ENCODE data around the gene ATP1A2. TPM values are rescaled to one million over a fixed set of nuclear protein-coding genes. Genes with fewer than 3 reads are reported as not detected.

The ATP1A2 gene
- total RNA-seq (19.3 and 40.9 TPM in 2 replicates), polyA plus RNA-seq (11.3 and 14.2 TPM in 2 replicates)

GRCh38 chr1:160115545-160116282, at the start of gene ATP1A2:
Gene ATP1A2, plus strand, starts transcription at chr1:160115759. Its CDS starts 103 bp downstream, at chr1:160115862.
- peak within 1 kb of the TSS; percentile 59 for H3K27ac ChIP-seq
- peak within 1 kb of the TSS; percentile 7 for H3K4me3 ChIP-seq
- H3K4me1 ChIP-seq (ENCODE audit: low read depth), result peaks cover 49% of the 10 kb centered on the region
- no peaks in the 10 kb centered on the region for H3K9me3 ChIP-seq (ENCODE audit: low read depth)
- peak in 1 of 2 donors; percentile 84 for DNase-seq (ENCODE audit: low read depth in 1 of 2, low spot score in 1 of 2)
- no peaks in the 10 kb centered on the region for H3K27me3 ChIP-seq
- H3K36me3 ChIP-seq, result no peaks in the 10 kb centered on the region
- no peak for TF ChIP-seq CTCF (IDR thresholded peaks at IDR 0.05; ENCODE audit: low read depth, low read length)

- TF ChIP-seq CTCF (IDR thresholded peaks at IDR 0.05; ENCODE audit: low read depth, low read length), result no peak
- DNase-seq (ENCODE audit: low read depth in 1 of 2, low spot score in 1 of 2), result no peak
- Histone ChIP-seq H3K27me3 (peaks cover 8% of the 10 kb centered on the region), H3K9me3 (ENCODE audit: low read depth) (no peaks in the 10 kb centered on the region), H3K27ac (no peak overlapping the region), H3K36me3 (no peaks in the 10 kb centered on the region), H3K4me1 (ENCODE audit: low read depth) (peaks cover 8% of the 10 kb centered on the region), H3K4me3 (no peak overlapping the region)
Observed at GRCh38 chr1:160066829-160067745, 48.5 kb upstream of the ATP1A2 start.

GRCh38 chr1:160068225-160068624, 47.3 kb upstream of the ATP1A2 start:
- TF ChIP-seq CTCF (IDR thresholded peaks at IDR 0.05; ENCODE audit: low read depth, low read length), result no peak
- no peak for DNase-seq (ENCODE audit: low read depth in 1 of 2, low spot score in 1 of 2)
- H3K36me3 ChIP-seq, result no peaks in the 10 kb centered on the region
- peaks cover 8% of the 10 kb centered on the region for H3K4me1 ChIP-seq (ENCODE audit: low read depth)
- peaks cover 15% of the 10 kb centered on the region for H3K27me3 ChIP-seq
- no peaks in the 10 kb centered on the region for H3K9me3 ChIP-seq (ENCODE audit: low read depth)
- H3K27ac ChIP-seq, result no peak overlapping the region
- no peak overlapping the region for H3K4me3 ChIP-seq

- Histone ChIP-seq H3K4me1 (ENCODE audit: low read depth) (peaks cover 8% of the 10 kb centered on the region), H3K4me3 (peak within 1 kb of the TSS; percentile 54), H3K9me3 (ENCODE audit: low read depth) (no peaks in the 10 kb centered on the region), H3K27me3 (peaks cover 18% of the 10 kb centered on the region), H3K36me3 (no peaks in the 10 kb centered on the region), H3K27ac (no peak within 1 kb of the TSS)
- DNase-seq (ENCODE audit: low read depth in 1 of 2, low spot score in 1 of 2), result no peak
- TF ChIP-seq CTCF (IDR thresholded peaks at IDR 0.05; ENCODE audit: low read depth, low read length), result no peak
Observed at GRCh38 chr1:160069460-160070231, 45.9 kb upstream of the ATP1A2 start, which contains the start of gene KCNJ10. Gene KCNJ10, minus strand, starts transcription at chr1:160070160. Its CDS starts 27,628 bp downstream, at chr1:160042532.
